Embryonic facial prominence (tissue), 1 donor: ENCODE data around the gene MEF2C.

Source experiments
- DNase-seq: peaks from one replicate; pipeline ENCODE4 v3.0.0-alpha.2; 2016; ENCODE audit errors: extremely low spot score

MEF2C gene

DNA sequence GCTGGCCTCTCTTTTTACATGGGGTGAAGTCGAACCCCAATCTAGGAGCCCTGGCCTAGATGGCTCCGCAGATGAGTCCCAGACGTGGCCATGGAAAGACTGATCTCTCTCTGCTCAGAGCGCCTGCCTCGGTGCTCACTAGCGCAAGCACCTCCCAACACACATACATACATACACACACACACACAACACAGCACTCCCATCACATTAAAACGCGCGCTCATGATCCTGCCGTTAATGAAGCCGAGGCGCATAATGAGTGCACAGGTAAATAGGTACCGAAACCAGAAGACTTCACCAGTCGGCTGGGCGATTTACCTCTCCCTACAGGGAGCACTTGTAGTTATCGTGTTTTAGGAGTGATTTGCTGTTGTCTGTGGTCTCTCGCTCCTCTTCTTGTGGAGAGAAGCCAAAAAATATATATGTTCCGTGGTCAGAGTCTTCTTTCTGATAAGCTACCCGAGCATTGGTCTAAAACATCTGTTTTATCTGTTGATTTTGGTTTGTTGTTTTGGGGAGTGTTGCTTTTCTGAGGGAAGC lies 207.7 kb downstream of the MEF2C start:
- DNase-seq = no peak

DNA sequence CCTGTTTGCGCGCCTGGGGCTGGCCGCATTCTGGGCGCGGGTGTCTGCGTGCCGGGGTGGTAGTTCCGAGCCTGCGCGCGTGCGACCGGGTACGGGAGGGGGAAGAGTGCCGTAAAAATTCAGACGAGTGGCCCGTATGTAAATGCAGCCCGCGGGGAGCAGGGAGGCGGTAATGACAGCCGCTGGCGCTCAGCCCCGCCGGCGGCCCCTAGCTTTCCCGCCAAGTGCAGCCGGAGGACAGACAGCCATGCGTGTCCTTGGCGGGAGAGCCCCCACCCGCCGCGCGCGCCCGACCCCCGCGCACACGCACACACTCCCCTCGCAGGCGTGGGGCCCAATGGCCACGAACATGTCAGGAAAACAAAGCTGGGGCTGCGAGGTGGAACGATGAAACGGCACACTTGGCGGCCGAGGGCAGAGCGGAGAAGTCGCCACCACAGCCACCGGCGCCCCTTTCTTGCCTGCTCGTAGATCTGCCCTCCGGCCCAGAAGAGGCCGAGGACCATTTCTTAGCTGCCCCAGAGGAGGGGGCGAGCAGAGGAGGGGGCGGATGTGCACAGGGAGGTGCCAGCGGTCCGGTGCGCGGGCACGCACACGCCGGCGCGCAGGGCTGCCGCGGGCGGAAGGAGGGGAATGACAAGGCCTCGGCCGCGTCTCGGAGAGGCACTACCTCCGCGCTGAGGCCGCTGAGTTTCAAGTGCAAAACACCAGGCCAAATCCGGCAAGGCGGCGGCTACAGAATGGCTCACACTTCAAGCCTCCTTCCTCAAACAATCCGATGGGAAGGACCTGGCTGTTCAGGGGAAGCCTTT lies 208.4 kb downstream of the MEF2C start:
- no peak for DNase-seq

DNA sequence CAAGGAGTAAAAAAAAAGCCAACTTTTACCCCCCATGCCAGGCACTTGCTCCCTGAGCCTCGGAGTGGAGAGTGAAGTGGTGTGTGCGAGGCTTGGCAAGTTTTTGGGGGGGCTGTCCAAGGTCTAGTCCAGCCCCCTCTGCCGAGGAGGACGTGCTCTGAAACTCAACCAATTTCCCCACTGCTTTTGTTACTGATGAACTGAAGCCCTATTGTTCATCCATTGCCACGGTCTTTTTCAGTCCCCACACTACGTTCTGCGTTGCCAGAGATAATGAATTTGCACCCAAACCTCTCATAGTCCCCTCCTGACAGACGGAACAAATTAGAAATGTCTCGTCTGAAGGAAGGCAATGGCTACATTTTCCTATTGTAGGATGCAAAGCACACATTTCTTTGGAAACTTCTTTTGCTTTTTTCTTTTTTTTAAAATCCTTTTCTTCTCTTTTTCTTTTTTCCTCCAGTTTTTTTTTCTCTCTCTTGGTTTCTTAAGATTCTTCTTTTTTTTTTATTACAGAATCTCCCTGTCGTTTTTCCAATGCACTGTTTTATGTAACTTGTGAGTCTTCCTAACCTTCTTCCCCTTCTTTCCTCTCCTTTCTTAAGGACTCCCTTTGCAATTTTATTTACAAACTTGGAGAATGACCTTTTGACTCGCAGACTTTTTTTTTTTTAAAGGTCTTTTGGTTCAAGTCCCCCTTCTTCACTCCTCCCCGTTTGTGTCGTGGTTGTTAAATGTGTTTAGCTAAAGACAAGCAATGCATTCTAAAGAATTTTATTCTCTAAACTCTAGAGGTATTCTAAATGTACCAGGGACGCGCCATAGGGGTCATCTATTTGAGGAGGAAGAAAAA lies 209.5 kb downstream of the MEF2C start:
- no peak for DNase-seq

DNA sequence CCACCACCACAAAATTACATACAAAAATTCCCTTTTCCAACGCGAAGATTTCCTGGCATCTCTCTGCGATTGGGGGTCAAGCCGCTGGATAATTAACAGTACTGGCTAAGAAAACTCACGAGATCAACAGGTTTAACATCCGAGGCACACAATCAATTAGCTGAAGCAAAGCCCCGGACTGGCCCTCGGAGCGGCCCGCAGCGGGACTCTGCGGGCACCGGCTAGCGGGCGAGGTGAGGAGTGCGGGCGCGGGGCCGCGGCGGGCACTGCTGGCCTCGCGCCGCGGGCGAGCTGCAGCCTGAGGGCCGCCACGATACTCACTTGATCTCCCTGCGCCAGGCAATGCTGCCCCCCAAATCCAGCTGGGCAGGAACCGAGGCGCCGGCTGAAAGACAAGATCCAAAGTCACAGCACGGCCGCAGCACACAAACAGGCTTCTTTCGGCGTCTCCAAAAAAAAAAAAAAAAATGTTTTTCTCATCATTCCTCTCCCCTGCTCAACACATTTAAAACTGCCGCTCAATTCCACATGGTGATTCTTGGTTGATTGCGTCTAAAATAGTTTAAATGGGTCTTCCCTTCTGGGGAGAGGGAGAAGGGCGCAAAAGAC lies 210.2 kb downstream of the MEF2C start:
- DNase-seq = no peak

DNA sequence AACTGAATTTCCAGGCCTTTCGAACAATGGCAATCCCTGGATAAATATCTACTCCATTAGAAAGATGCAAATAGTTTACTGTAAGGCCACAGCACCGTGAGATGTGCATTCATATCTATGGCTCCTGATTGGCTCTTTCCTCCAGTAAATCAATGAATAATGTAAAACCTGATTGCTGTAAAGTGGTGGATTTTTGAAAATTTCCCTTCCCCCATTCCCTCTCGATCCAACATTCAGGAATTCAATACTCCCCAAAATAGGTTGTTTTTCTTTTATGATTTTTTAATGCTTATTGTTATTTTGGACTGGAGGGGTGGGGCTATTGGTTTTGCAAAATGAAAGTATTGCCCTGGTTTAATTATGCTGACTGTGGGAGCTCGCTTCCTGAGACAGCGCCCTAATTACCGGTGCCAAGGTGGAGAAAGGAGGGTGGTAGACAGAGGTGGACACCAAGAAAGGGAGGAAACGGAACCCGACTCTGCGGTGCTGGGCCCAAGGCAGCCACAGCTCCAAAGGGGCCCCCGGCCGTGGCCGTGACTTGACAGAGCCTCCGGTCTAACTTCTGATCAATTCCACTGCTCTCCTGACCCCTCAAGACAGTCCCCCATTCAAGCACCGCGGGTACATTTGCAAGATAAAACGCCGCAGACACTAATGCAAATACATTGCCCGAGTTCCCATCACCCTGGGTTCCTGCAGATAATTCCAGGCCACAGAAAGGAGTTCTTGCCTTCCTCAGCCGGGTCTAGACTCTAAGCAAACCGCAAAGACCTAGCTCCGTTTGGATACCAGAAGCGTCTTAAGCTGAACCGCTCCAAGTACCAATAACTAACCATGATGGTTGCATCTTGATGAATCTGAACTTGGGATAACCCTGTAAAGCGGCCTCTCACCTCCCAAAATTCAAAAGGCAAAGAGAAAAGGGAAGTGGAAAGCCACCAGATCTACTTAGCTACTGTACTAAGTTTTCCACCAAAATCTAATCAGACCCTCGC lies 211.2 kb downstream of the MEF2C start:
- no peak for DNase-seq

DNA sequence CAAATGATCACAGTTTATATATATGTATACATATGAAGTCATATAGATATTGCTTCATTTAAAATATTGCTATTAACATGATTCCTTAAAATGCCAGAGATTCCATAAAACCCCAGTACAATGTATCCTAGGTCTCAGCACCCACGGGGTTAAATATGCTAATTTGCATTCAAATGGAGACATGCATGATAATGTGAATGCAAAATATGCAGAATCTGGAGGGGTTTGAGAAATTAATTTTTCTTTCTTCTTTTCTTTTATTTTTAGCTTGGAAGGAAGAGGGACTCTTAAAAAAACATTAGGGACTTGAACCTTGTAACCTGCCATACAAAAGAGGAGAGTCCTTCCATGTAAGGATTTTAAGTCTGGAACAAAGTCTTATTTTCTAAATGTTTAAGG lies 211.9 kb downstream of the MEF2C start:
- no peak for DNase-seq

DNA sequence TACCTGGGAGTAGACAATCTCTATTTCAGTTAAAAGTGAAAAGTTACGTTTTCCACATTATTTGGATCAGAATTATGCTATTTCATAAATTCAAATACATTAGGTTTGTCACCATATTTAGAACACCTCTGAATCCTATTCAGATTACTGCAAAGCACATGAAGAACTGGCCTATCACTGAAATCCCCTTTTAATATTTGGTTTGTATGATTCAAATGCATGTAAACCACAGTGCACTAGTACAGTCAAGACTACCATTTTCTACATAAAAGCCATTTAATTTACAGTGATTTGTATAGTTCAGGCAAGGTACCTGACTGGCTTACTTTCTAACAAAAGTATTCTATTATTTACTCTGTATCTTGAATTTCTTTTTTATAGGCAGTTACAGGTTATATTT lies 212.5 kb downstream of the MEF2C start:
- DNase-seq = no peak

DNA sequence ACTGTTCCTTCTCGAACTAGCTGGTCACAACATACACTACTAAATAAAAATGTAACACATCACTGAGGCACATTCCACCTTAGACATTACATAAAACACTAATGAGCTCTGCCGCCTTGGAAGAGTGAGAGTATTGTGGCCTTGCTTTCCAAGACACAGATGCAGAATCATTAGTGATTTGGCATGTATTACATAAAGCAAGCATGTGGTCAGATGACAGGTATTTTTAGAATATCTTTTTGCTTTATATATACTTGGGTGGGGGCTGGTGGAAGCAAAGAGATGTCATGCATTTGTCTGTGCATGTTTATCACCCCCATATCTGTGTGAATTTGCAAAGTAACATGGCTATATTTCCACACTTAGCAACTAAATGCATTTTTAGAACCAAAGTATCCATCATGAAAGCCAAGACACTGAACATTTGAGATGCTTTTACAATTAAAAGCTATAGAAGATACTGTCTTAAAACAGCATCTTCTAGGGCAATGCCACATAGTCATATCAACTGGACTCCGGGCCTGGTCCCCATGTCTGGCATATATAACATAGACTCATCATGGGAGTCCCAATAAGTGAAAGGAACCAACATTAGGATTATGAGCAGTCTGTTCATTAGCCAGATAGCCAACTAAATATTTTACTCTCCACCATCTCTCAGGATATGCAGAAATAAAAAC lies 213.5 kb downstream of the MEF2C start:
- no peak for DNase-seq

DNA sequence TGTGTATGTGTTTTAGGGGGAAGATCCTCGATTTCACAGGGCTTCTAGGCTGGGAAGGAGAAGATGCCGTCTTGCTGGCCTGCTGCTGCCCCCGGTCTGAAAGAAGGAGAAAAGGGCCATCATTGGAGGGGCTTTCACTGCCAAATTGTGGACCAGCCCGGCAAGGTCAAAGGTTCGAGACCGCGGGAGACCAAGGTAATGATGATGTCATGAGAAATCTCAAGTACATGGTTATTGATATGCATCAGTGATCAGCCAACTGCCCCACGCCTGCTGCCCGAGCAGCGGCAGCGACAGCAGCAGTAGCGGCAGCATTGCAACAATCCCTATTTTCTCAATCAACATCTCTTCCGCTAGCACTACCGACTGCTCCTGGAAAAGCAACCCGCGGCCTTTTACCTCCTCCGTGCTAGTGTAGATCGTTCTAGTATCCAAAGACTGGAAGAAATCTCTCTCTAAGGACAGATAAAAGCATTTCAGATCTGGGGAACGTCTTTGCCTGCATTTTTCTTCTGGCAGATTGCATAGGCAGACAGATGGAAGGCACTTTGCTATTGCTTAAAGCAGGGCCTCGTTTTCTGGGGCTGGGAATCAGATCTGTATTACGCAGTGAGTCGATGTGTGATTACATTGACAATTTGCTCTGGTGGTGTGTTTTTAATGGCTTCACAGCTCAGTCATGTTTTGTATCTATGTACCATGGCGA lies 215.3 kb downstream of the MEF2C start:
- DNase-seq = no peak
